ENCODE measurements around the gene PDZRN4. TPM values are rescaled to one million over a fixed set of nuclear protein-coding genes. Genes with fewer than 3 reads are reported as not detected.

Gene PDZRN4
- total and polyA plus RNA-seq, 2 of the 4 experiments (the other 2 are of a cell fraction) = not detected

GRCh38 chr12:41225179-41225578 lies 37.1 kb downstream of the PDZRN4 start:
- Histone ChIP-seq H2AK9ac (replicated peaks; ENCODE audit: low read depth, low read length, poor library complexity) (no peak overlapping the region), H4K5ac (ENCODE audit: low read depth, low read length) (no peak overlapping the region), H2AK5ac (ENCODE audit: low read depth, low read length) (no peak overlapping the region), H4K20me1 (ENCODE audit: insufficient read depth, low read length) (no peaks in the 10 kb centered on the region), H4K8ac (ENCODE audit: low read depth in 2 of 2, low read length in 2 of 2) (no peak overlapping the region), H2BK15ac (ENCODE audit: low read depth, low read length) (no peak overlapping the region), H2AFZ (replicated peaks; ENCODE audit: low read length, poor library complexity) (no peak overlapping the region), H3K27me3 (ENCODE audit: control insufficient read depth, insufficient read depth, low read length) (no peaks in the 10 kb centered on the region), H3K14ac (replicated peaks; ENCODE audit: low read depth, low read length) (no peak overlapping the region), H3K79me1 (ENCODE audit: low read depth in 1 of 2, low read length in 2 of 2) (no peaks in the 10 kb centered on the region), H3K4ac (ENCODE audit: low read depth, low read length) (no peak overlapping the region), H3K27ac (ENCODE audit: insufficient read depth, low read length) (no peak overlapping the region), H3K4me2 (ENCODE audit: low read depth, low read length) (no peak overlapping the region), H3K9me1 (ENCODE audit: insufficient read depth, low read length) (no peaks in the 10 kb centered on the region), H3K23ac (ENCODE audit: low read depth, low read length) (no peak overlapping the region), H3K56ac (ENCODE audit: extremely low read depth, insufficient read depth, low read length) (no peak overlapping the region), H3K9ac (ENCODE audit: low read depth, low read length) (no peak overlapping the region), H2BK5ac (ENCODE audit: low read depth, low read length, poor library complexity, severe bottlenecking) (no peak overlapping the region), H3K36me3 (ENCODE audit: control insufficient read depth, insufficient read depth, low read length) (no peaks in the 10 kb centered on the region), H2BK20ac (ENCODE audit: low read depth, low read length) (no peak overlapping the region), H3K9me3 (ENCODE audit: control insufficient read depth, insufficient read depth, low read length) (no peaks in the 10 kb centered on the region), H2BK120ac (ENCODE audit: low read depth, low read length) (no peak overlapping the region), H3K18ac (ENCODE audit: low read depth, low read length) (no peak overlapping the region), H4K91ac (ENCODE audit: insufficient read depth, low read depth, low read length) (no peak overlapping the region), H3K4me3 (ENCODE audit: insufficient read depth, low read depth, low read length) (no peak overlapping the region), H3K4me1 (ENCODE audit: control insufficient read depth, insufficient read depth, low read length) (no peaks in the 10 kb centered on the region)
- ATAC-seq (ENCODE audit: low read depth) = no peak
- in situ Hi-C loops (cut with MboI; ENCODE audit: low sequenced_read_pairs) (no loop called here), intact Hi-C loops (cut with micrococcal nuclease) (no loop called here), dilution Hi-C loops (cut with HindIII; ENCODE audit: low sequenced_read_pairs, unreplicated experiment) (no loop called here)
- ChIA-PET CTCF (interaction anchor here (1.2 kb wide), 2 partner anchors 11 to 35 kb away, joined by 3 to 4 read pairs; no protein-coding TSS in a partner anchor), POLR2A (ENCODE audit: unreplicated experiment) (no interaction called here)
- no peak for DNase-seq
- no CpG with 5 or more reads among the region's 1 CpG for WGBS, 2 experiments (ENCODE audit: extremely low coverage in 2 of 2, insufficient read length in 1 of 2)
- TF ChIP-seq USF2 (IDR thresholded peaks at IDR 0.05; ENCODE audit: low read depth, low read length) (no peak), POLR2A (IDR thresholded peaks at IDR 0.05; ENCODE audit: low read depth, low read length) (no peak), MAFK (IDR thresholded peaks at IDR 0.05; ENCODE audit: low read depth, low read length) (no peak), ELK1 (IDR thresholded peaks at IDR 0.05; ENCODE audit: borderline replicate concordance, low read depth, low read length) (no peak), RAD21 (IDR thresholded peaks at IDR 0.05; ENCODE audit: low read length) (no peak), CTCF (conservative IDR thresholded peaks at IDR 0.05; ENCODE audit: low read depth, low read length) (no peak), RCOR1 (IDR thresholded peaks at IDR 0.05; ENCODE audit: insufficient replicate concordance, low read length) (no peak), BHLHE40 (IDR thresholded peaks at IDR 0.05; ENCODE audit: low read depth, low read length) (no peak), MAZ (IDR thresholded peaks at IDR 0.05; ENCODE audit: borderline replicate concordance, low read depth, low read length) (no peak)
- BruUV-seq (replicated peaks) = no TSS peak

Measured in IMR-90 (cell line).